Osteocyte (in vitro differentiated cells): ENCODE data around the gene PLAAT4. TPM values are rescaled to one million over a fixed set of nuclear protein-coding genes. Genes with fewer than 3 reads are reported as not detected.

Experiments
- DNase-seq: peaks from one replicate; pipeline ENCODE4 v3.0.0; 2021; ENCODE audit warnings: mixed read lengths; ENCODE audit not compliant: unreplicated experiment; ENCODE audit errors: extremely low spot score
- H3K27ac Mint-ChIP-seq: one replicate; pipeline ENCODE4 v1.8.0; 2021; ENCODE audit warnings: mild to moderate bottlenecking, mixed read lengths; ENCODE audit not compliant: unreplicated experiment
- H3K27me3 Mint-ChIP-seq: one replicate; pipeline ENCODE4 v1.8.0; 2021; ENCODE audit warnings: mixed read lengths; ENCODE audit not compliant: unreplicated experiment
- H3K36me3 Mint-ChIP-seq: one replicate; pipeline ENCODE4 v1.8.0; 2021; ENCODE audit warnings: mixed read lengths; ENCODE audit not compliant: unreplicated experiment
- H3K4me1 Mint-ChIP-seq: one replicate; pipeline ENCODE4 v1.8.0; 2021; ENCODE audit warnings: mixed read lengths; ENCODE audit not compliant: unreplicated experiment
- H3K4me3 Mint-ChIP-seq: one replicate; pipeline ENCODE4 v1.8.0; 2021; ENCODE audit warnings: mild to moderate bottlenecking, moderate library complexity, mixed read lengths; ENCODE audit not compliant: unreplicated experiment
- H3K9me3 Mint-ChIP-seq: one replicate; pipeline ENCODE4 v1.8.0; 2021; ENCODE audit warnings: mixed read lengths; ENCODE audit not compliant: unreplicated experiment
- total RNA-seq: library from RNA; stranded (reverse); gene quantifications from 2 replicates; pipeline ENCODE4 v1.2.1, GENCODE V29; 2021
- TF ChIP-seq, protein P1 (sequence below): fragments of 200-600 bp; sonication (generic); IDR thresholded peaks from 2 replicates; pipeline ENCODE4 v1.5.0; 2021; ENCODE audit warnings: antibody characterized with exemption, mild to moderate bottlenecking, moderate library complexity

PLAAT4 gene
- total RNA-seq, 1 donor from 2014 or later: 8.5 TPM

DNA sequence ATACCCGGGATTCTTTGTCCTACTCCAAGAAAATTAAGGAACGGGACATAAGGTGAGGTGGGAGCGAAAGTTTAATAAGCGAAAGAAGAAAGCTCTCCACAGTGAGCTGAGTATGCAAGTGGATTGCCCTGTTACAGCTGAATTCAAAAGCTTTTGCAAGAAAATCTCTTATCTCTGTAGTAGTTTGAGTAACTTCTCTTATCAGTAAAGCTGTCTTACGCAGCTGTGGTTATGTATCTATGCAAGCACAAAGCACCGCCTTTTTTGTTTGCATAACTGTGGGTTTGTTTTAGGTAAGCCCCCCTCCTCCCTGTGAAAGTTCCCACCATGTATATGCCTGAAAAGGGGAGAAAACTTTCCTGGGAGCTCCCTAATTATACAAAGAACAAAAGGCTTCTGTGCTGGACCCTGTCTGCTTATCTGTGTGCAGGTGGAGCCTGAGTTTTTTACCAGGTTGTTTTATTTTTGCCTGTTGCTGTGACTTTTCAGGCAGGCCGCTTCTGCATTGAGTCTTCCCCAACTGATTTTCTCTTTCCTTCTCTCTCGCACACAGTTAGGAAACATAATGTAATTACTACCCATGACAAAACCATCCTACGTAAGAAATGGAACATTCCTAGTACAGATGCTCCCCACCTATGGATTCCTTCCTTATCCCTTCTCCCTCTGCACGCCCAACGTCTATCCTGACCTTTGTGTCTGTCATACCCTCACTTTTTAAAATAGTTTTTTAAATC is 44.8 kb upstream of the PLAAT4 start:
- Mint-ChIP-seq H3K27me3 (peaks cover 83% of the 10 kb centered on the region), H3K4me3 (no peak overlapping the region), H3K9me3 (no peaks in the 10 kb centered on the region), H3K36me3 (peaks cover 5% of the 10 kb centered on the region), H3K4me1 (peaks cover 10% of the 10 kb centered on the region), H3K27ac (no peak overlapping the region)
- TF ChIP-seq, protein P1, sequence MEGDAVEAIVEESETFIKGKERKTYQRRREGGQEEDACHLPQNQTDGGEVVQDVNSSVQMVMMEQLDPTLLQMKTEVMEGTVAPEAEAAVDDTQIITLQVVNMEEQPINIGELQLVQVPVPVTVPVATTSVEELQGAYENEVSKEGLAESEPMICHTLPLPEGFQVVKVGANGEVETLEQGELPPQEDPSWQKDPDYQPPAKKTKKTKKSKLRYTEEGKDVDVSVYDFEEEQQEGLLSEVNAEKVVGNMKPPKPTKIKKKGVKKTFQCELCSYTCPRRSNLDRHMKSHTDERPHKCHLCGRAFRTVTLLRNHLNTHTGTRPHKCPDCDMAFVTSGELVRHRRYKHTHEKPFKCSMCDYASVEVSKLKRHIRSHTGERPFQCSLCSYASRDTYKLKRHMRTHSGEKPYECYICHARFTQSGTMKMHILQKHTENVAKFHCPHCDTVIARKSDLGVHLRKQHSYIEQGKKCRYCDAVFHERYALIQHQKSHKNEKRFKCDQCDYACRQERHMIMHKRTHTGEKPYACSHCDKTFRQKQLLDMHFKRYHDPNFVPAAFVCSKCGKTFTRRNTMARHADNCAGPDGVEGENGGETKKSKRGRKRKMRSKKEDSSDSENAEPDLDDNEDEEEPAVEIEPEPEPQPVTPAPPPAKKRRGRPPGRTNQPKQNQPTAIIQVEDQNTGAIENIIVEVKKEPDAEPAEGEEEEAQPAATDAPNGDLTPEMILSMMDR: no peak
- no peak for DNase-seq

DNA sequence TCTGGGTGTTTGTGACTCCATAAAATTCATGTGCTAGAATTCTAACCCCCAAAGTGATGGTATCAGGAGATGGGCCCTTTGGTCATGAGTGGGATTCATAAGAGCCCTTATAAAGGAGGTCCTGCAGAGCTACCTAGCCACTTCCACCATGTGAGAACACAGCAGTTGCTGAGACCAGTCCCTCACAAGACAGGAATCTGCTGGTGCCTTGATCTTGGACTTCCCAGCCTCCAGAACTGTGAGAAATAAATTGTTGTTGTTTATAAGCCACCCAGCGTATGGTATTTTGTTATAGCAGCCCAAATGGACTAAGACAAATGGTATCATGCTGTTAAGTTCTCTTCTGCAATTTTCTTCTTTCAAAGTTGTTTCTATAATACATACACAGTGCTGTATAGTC is 44.2 kb upstream of the PLAAT4 start:
- DNase-seq: no peak
- H3K4me1 Mint-ChIP-seq: peaks cover 10% of the 10 kb centered on the region

DNA sequence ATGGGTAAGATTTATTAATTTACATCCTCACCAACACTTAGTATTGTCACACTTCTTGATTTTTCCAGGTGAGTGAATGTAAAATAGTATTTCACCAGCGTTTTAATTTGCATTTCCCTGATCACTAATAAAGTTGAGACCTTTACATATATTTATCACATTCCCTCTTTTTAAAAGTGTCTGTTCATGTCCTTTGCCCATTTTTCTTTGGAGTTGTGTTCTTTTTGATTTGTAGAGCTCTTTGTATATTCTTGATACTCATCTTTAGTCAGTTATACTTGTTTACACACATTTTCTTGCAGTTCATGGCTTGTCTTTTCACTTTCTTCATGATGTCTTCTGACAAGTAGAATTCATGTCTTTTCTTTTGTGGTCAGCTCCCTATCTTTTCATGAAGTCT is 43.5 kb upstream of the PLAAT4 start:
- TF ChIP-seq, protein P1: no peak
- Mint-ChIP-seq H3K4me3 (no peak overlapping the region), H3K27me3 (peaks cover 83% of the 10 kb centered on the region), H3K27ac (no peak overlapping the region), H3K9me3 (peaks cover 8% of the 10 kb centered on the region), H3K4me1 (peaks cover 10% of the 10 kb centered on the region), H3K36me3 (peaks cover 5% of the 10 kb centered on the region)
- DNase-seq: no peak

More for the DNA sequence above, 44.2 kb upstream of the PLAAT4 start:
- peaks cover 5% of the 10 kb centered on the region for H3K36me3 Mint-ChIP-seq
- no peak overlapping the region for H3K4me3 Mint-ChIP-seq
- no peak overlapping the region for H3K27ac Mint-ChIP-seq
- TF ChIP-seq, protein P1: no peak
- H3K9me3 Mint-ChIP-seq: peaks cover 3% of the 10 kb centered on the region
- peaks cover 84% of the 10 kb centered on the region for H3K27me3 Mint-ChIP-seq

DNA sequence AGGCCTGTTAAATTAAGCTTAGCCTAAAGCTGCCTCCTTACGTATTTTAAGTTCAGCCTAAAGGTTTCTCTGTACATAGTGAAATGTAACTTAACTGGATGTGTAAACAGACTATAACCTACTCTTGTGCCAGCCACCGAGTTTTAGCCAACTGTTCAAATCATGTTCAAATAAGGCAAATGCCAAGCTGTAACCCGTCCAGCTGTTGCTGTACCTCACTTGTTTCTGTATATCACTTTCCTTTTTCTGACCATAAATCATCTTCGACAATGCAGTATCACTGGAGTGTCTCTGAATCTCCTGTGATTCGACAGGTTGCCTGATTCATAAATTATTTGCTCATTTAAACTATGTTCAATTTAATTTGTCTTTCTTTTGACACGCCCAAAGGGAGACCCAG is 41.6 kb upstream of the PLAAT4 start:
- Mint-ChIP-seq H3K4me3 (no peak overlapping the region), H3K27me3 (peaks cover 71% of the 10 kb centered on the region), H3K4me1 (peaks cover 10% of the 10 kb centered on the region), H3K36me3 (peaks cover 5% of the 10 kb centered on the region), H3K9me3 (peaks cover 15% of the 10 kb centered on the region), H3K27ac (no peak overlapping the region)
- no peak for DNase-seq
- TF ChIP-seq, protein P1: no peak

DNA sequence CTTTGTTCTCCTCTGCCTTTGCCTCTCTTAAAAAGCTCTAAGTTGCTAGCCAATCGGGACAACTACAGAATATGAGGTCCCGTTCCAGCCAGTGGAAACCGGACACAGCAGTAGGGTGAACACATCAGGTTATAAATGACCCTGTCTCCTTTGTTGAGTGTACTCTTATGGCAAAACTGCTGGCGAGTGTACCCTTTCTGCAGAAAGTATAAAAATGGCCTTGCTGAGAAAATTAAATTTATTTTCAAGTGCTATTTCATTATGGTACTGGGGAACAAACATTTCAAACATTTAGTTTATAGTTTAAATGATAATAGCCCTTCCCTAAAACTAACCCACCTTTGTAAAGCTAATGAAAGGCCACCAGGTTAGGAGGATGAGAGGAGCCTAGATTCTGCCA is 36.7 kb upstream of the PLAAT4 start:
- H3K4me3 Mint-ChIP-seq: no peak overlapping the region
- peaks cover 38% of the 10 kb centered on the region for H3K27me3 Mint-ChIP-seq
- TF ChIP-seq, protein P1: no peak
- no peak overlapping the region for H3K27ac Mint-ChIP-seq
- no peaks in the 10 kb centered on the region for H3K4me1 Mint-ChIP-seq
- no peaks in the 10 kb centered on the region for H3K36me3 Mint-ChIP-seq
- H3K9me3 Mint-ChIP-seq: peaks cover 21% of the 10 kb centered on the region
- DNase-seq: no peak
